Adrenal gland (tissue), 5 donors: ENCODE measurements around the gene PELI3.

Experiments used
- POLR2A ChIP-seq, 2 donors: fragments of 450-650 bp; IDR thresholded peaks; one replicate each; pipeline ENCODE4 v1.6.1; 2017; ENCODE audit warnings: antibody characterized with exemption in 2 of 2, mild to moderate bottlenecking in 2 of 2, moderate library complexity in 1 of 2
- TF ChIP-seq, protein P1 (sequence below), 6 experiments: fragments of 450-650 bp in 4 of 6; fragments of 200-600 bp in 2 of 6; sonication (generic) in 1 of 6; IDR thresholded peaks; 1 replicate in 5 of 6; 2 replicates in 1 of 6; pipeline versions ENCODE4 v1.5.1 to v1.8.0; 2016 to 2021; ENCODE audit warnings: antibody characterized with exemption in 6 of 6, mild to moderate bottlenecking in 2 of 6, moderate library complexity in 1 of 6
- donor health status: DM: no; HTN: no; CAD: no.

DNA sequence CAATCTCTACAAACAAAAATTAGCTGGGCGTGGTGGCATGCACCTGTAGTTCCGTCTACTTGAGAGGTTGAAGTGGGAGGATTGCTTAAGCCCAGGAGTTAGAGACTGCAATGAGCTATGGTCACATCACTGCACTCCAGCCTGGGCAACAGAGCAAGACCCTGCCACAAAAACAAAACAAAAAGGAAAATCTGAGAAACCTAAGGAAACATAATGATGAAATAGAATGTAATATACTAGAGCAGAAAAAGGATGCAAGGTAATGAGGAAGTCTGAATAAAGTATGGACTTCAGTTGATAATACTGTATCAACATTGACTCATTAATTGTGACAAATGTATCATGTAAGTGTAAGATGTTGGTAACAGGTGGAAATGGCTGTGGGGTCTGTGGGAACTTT is 37.8 kb upstream of the PELI3 start:
- TF ChIP-seq, protein P1, sequence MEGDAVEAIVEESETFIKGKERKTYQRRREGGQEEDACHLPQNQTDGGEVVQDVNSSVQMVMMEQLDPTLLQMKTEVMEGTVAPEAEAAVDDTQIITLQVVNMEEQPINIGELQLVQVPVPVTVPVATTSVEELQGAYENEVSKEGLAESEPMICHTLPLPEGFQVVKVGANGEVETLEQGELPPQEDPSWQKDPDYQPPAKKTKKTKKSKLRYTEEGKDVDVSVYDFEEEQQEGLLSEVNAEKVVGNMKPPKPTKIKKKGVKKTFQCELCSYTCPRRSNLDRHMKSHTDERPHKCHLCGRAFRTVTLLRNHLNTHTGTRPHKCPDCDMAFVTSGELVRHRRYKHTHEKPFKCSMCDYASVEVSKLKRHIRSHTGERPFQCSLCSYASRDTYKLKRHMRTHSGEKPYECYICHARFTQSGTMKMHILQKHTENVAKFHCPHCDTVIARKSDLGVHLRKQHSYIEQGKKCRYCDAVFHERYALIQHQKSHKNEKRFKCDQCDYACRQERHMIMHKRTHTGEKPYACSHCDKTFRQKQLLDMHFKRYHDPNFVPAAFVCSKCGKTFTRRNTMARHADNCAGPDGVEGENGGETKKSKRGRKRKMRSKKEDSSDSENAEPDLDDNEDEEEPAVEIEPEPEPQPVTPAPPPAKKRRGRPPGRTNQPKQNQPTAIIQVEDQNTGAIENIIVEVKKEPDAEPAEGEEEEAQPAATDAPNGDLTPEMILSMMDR (IDR thresholded peaks at IDR 0.05) = no peak
- no peak for TF ChIP-seq POLR2A (IDR thresholded peaks at IDR 0.05)
